ENCODE measurements around the gene ACTG2. TPM values are rescaled to one million over a fixed set of nuclear protein-coding genes. Genes with fewer than 3 reads are reported as not detected.

Gene ACTG2
- total and polyA plus RNA-seq, 2 donors (not counting 1 experiment from before 2014, with no cell fraction given), result not detected

- Histone ChIP-seq H3K9ac (ENCODE audit: low read length) (no peak overlapping the region), H3K79me2 (ENCODE audit: control insufficient read depth, insufficient read depth, low read length) (no peaks in the 10 kb centered on the region), H4K20me1 (ENCODE audit: control insufficient read depth, insufficient read depth, low read length, poor library complexity, severe bottlenecking) (no peaks in the 10 kb centered on the region), H3K4me3 (ENCODE audit: control extremely low read depth in 1 of 5, extremely low read depth in 1 of 5, insufficient read depth in 1 of 5, low read depth in 2 of 5, low read length in 4 of 5) (no peak overlapping the region), H3K9me3 (ENCODE audit: control extremely low read depth in 1 of 3, control insufficient read depth in 2 of 3, insufficient read depth in 1 of 3, low read length in 2 of 3) (no peaks in the 10 kb centered on the region), H3K4me2 (replicated peaks; ENCODE audit: low read depth, low read length, poor library complexity, severe bottlenecking) (no peak overlapping the region), H3K27me3 (replicated peaks in 1 of 4; ENCODE audit: control extremely low read depth in 1 of 4, control insufficient read depth in 3 of 4, insufficient read depth in 4 of 4, low read length in 3 of 4) (peaks cover 0 to 3% (median 0%) of the 10 kb centered on the region in 4 experiments), H3K4me1 (ENCODE audit: control insufficient read depth in 2 of 2, insufficient read depth in 2 of 2, low read length in 2 of 2) (no peaks in the 10 kb centered on the region), H2AFZ (ENCODE audit: insufficient read depth, low read depth, low read length, poor library complexity, severe bottlenecking) (no peak overlapping the region), H3K27ac (ENCODE audit: low read length in 2 of 2) (no peak overlapping the region), H3K36me3 (replicated peaks in 1 of 2; ENCODE audit: control extremely low read depth in 1 of 2, control insufficient read depth in 1 of 2, extremely low read depth in 1 of 2, insufficient read depth in 2 of 2, low read length in 1 of 2) (no peaks in the 10 kb centered on the region)
- TF ChIP-seq CTCF (IDR thresholded peaks at IDR 0.05), result no peak
- TF ChIP-seq EZH2 (IDR thresholded peaks at IDR 0.05; ENCODE audit: borderline replicate concordance, insufficient read depth, low read depth, low read length, poor library complexity, severe bottlenecking), result no peak
- H3K27ac Mint-ChIP-seq, result no peak overlapping the region
- DNase-seq (no peak), ATAC-seq (ENCODE audit: low read depth) (no peak)
- H3K27me3 Mint-ChIP-seq, result peaks cover 20% of the 10 kb centered on the region
- no peaks in the 10 kb centered on the region for H3K4me1 Mint-ChIP-seq
- CTCF ChIA-PET, result no interaction called here
- no peak overlapping the region for H3K4me3 Mint-ChIP-seq
- WGBS (ENCODE audit: insufficient coverage), result 100% methylated on average over 4 of the region's 9 CpGs
- intact Hi-C loops (cut with micrococcal nuclease), result no loop called here
- no peaks in the 10 kb centered on the region for H3K9me3 Mint-ChIP-seq (ENCODE audit: insufficient read depth)
- POLR2A ChIA-PET, result no interaction called here
Observed at GRCh38 chr2:73890301-73891092, 2.3 kb upstream of the ACTG2 start.

- H3K27me3 Mint-ChIP-seq, result peaks cover 14% of the 10 kb centered on the region
- TF ChIP-seq CTCF (IDR thresholded peaks at IDR 0.05) (no peak), EZH2 (IDR thresholded peaks at IDR 0.05; ENCODE audit: borderline replicate concordance, insufficient read depth, low read depth, low read length, poor library complexity, severe bottlenecking) (no peak)
- Histone ChIP-seq H3K9me3 (ENCODE audit: control extremely low read depth in 1 of 3, control insufficient read depth in 2 of 3, insufficient read depth in 1 of 3, low read length in 2 of 3) (no peaks in the 10 kb centered on the region), H3K4me3 (ENCODE audit: control extremely low read depth in 1 of 5, extremely low read depth in 1 of 5, insufficient read depth in 1 of 5, low read depth in 2 of 5, low read length in 4 of 5) (no peak overlapping the region), H3K27ac (ENCODE audit: low read length in 2 of 2) (no peak overlapping the region), H3K4me2 (replicated peaks; ENCODE audit: low read depth, low read length, poor library complexity, severe bottlenecking) (no peak overlapping the region), H4K20me1 (ENCODE audit: control insufficient read depth, insufficient read depth, low read length, poor library complexity, severe bottlenecking) (no peaks in the 10 kb centered on the region), H3K4me1 (ENCODE audit: control insufficient read depth in 2 of 2, insufficient read depth in 2 of 2, low read length in 2 of 2) (peaks cover 1 to 4% of the 10 kb centered on the region in 2 donors), H2AFZ (ENCODE audit: insufficient read depth, low read depth, low read length, poor library complexity, severe bottlenecking) (no peak overlapping the region), H3K36me3 (replicated peaks in 1 of 2; ENCODE audit: control extremely low read depth in 1 of 2, control insufficient read depth in 1 of 2, extremely low read depth in 1 of 2, insufficient read depth in 2 of 2, low read length in 1 of 2) (no peaks in the 10 kb centered on the region), H3K79me2 (ENCODE audit: control insufficient read depth, insufficient read depth, low read length) (no peaks in the 10 kb centered on the region), H3K9ac (ENCODE audit: low read length) (no peak overlapping the region), H3K27me3 (replicated peaks in 1 of 4; ENCODE audit: control extremely low read depth in 1 of 4, control insufficient read depth in 3 of 4, insufficient read depth in 4 of 4, low read length in 3 of 4) (peaks cover 0 to under 1% (median 0%) of the 10 kb centered on the region in 4 experiments)
- H3K4me1 Mint-ChIP-seq, result peaks cover 2% of the 10 kb centered on the region
- DNase-seq (no peak), ATAC-seq (ENCODE audit: low read depth) (no peak)
- POLR2A ChIA-PET, result no interaction called here
- CTCF ChIA-PET, result no interaction called here
- H3K4me3 Mint-ChIP-seq, result no peak overlapping the region
- H3K9me3 Mint-ChIP-seq (ENCODE audit: insufficient read depth), result no peaks in the 10 kb centered on the region
- no peak overlapping the region for H3K27ac Mint-ChIP-seq
- intact Hi-C loops (cut with micrococcal nuclease), result no loop called here
- 95% methylated on average over 5 of the region's 5 CpGs for WGBS (ENCODE audit: insufficient coverage)
Observed at GRCh38 chr2:73891276-73891901, 1.4 kb upstream of the ACTG2 start.

Data from B cell (primary cell).